Measurements from ENCODE around the gene ACACB. TPM values are rescaled to one million over a fixed set of nuclear protein-coding genes. Genes with fewer than 3 reads are reported as not detected.

ACACB gene
- total and polyA plus RNA-seq, 2 donors (not counting 3 experiments of a cell fraction or from before 2014, with no cell fraction given): 1.3 to 5.7 TPM

- no peaks in the 10 kb centered on the region for H3K9me3 ChIP-seq (replicated peaks; ENCODE audit: control insufficient read depth, insufficient read depth, low read length)
- ChIA-PET CTCF (interaction anchor here (2.4 kb wide), 1 partner anchor 116 kb away, joined by 10 read pairs; no protein-coding TSS in a partner anchor), POLR2A (no interaction called here)
- H3K4me3 ChIP-seq (replicated peaks in 1 of 3; ENCODE audit: insufficient read depth in 1 of 3, low read depth in 1 of 3, low read length in 3 of 3): no peak overlapping the region
- no TSS peak for BruUV-seq (replicated peaks)
- H2AFZ ChIP-seq (ENCODE audit: low read depth, low read length): no peak overlapping the region
- no peaks in the 10 kb centered on the region for H4K20me1 ChIP-seq (replicated peaks; ENCODE audit: control insufficient read depth, extremely low read depth, insufficient read depth, low read length)
- TF ChIP-seq JUN (IDR thresholded peaks at IDR 0.05; ENCODE audit: borderline replicate concordance, insufficient read depth, insufficient read length, low read depth) (no peak), GATA2 (IDR thresholded peaks at IDR 0.05; ENCODE audit: insufficient read depth, insufficient read length, low read depth, low read length) (no peak), MYC (IDR thresholded peaks at IDR 0.05; ENCODE audit: low read depth, low read length) (no peak), CTCF (IDR thresholded peaks at IDR 0.05; ENCODE audit: extremely low read depth in 1 of 2, insufficient read depth in 1 of 2, low read depth in 1 of 2, low read length in 2 of 2) (no peak), FOS (IDR thresholded peaks at IDR 0.05; ENCODE audit: borderline replicate concordance, insufficient read depth, low read length) (no peak), POLR2AphosphoS5 (IDR thresholded peaks at IDR 0.05; ENCODE audit: insufficient read depth, low read depth, low read length) (no peak), POLR2A (IDR thresholded peaks at IDR 0.05; ENCODE audit: low read depth, low read length) (no peak), EZH2 (IDR thresholded peaks at IDR 0.05; ENCODE audit: borderline replicate concordance, low read depth, low read length, severe bottlenecking) (no peak), MAX (IDR thresholded peaks at IDR 0.05; ENCODE audit: insufficient read depth, insufficient read length) (no peak)
- H3K4me2 ChIP-seq (ENCODE audit: insufficient read depth, low read length): no peak overlapping the region
- intact Hi-C loops (cut with micrococcal nuclease) (no loop called here), dilution Hi-C loops (cut with MboI; ENCODE audit: extremely low pct_ligation_motif_present, low sequenced_read_pairs) (no loop called here)
- H3K36me3 ChIP-seq (ENCODE audit: control insufficient read depth in 2 of 2, extremely low read depth in 1 of 2, insufficient read depth in 2 of 2, low read length in 2 of 2): no peaks in the 10 kb centered on the region
- no peaks in the 10 kb centered on the region for H3K27me3 ChIP-seq (ENCODE audit: control insufficient read depth in 2 of 2, insufficient read depth in 2 of 2, low read length in 2 of 2)
- DNase-seq (ENCODE audit: low read depth, low spot score) (no peak), FAIRE-seq (no peak)
- H3K79me2 ChIP-seq (ENCODE audit: control insufficient read depth, insufficient read depth, low read length): no peaks in the 10 kb centered on the region
- H3K4me1 ChIP-seq (ENCODE audit: control insufficient read depth, extremely low read depth, insufficient read depth, low read length): no peaks in the 10 kb centered on the region
- no peak overlapping the region for H3K9ac ChIP-seq (replicated peaks; ENCODE audit: extremely low read depth, insufficient read depth, low read length)
- H3K27ac ChIP-seq (ENCODE audit: insufficient read depth, low read depth, low read length): no peak overlapping the region
- H3K9me1 ChIP-seq (replicated peaks; ENCODE audit: control insufficient read depth, extremely low read depth, insufficient read depth, low read length): no peaks in the 10 kb centered on the region
Measured at GRCh38 chr12:109268896-109269295, 152.5 kb downstream of the ACACB start.

Data from endothelial cell of umbilical vein (primary cell).